Liver (tissue), 9 donors: Measurements from ENCODE around the gene RELT. TPM values are rescaled to one million over a fixed set of nuclear protein-coding genes. Genes with fewer than 3 reads are reported as not detected.

ENCODE experiments used
- DNase-seq: peaks from one replicate; pipeline ENCODE4 v3.0.0-alpha.2; 2017; ENCODE audit warnings: low spot score
- H3K27ac ChIP-seq, 2 donors: one replicate each; pipeline ENCODE4 v1.7.0; 2013; ENCODE audit warnings: inconsistent platforms in 2 of 2, low read length in 2 of 2, control low read depth in 1 of 2, low read depth in 1 of 2, mild to moderate bottlenecking in 1 of 2
- H3K27me3 ChIP-seq, 4 donors: one replicate each; pipeline versions ENCODE4 v1.6.1 to v1.7.0; 2013; ENCODE audit warnings: low read length in 3 of 4, inconsistent platforms in 1 of 4, mild to moderate bottlenecking in 1 of 4, moderate library complexity in 1 of 4; ENCODE audit not compliant: control insufficient read depth in 4 of 4, insufficient read depth in 4 of 4
- H3K36me3 ChIP-seq, 4 donors: one replicate each; pipeline versions ENCODE4 v1.6.1 to v1.7.0; 2013; ENCODE audit warnings: low read length in 3 of 4, mild to moderate bottlenecking in 3 of 4, low read depth in 1 of 4, moderate library complexity in 1 of 4; ENCODE audit not compliant: control insufficient read depth in 4 of 4, insufficient read depth in 3 of 4
- H3K4me1 ChIP-seq, 4 donors: one replicate each; pipeline versions ENCODE4 v1.6.1 to v1.7.0; 2013; ENCODE audit warnings: low read length in 3 of 4, mild to moderate bottlenecking in 3 of 4, moderate library complexity in 1 of 4; ENCODE audit not compliant: control insufficient read depth in 4 of 4, insufficient read depth in 4 of 4
- H3K4me3 ChIP-seq, 3 donors: one replicate each; pipeline versions ENCODE4 v1.6.1 to v1.7.0; 2013; ENCODE audit warnings: low read length in 3 of 3, control low read depth in 1 of 3, low read depth in 1 of 3, mild to moderate bottlenecking in 1 of 3
- H3K9ac ChIP-seq, 2 donors: one replicate each; pipeline ENCODE4 v1.7.0; 2013; ENCODE audit warnings: low read length in 2 of 2, mild to moderate bottlenecking in 2 of 2, moderate library complexity in 2 of 2, control low read depth in 1 of 2, low read depth in 1 of 2
- H3K9me3 ChIP-seq, 4 donors: one replicate each; pipeline versions ENCODE4 v1.6.1 to v1.7.0; 2013; ENCODE audit warnings: low read length in 3 of 4; ENCODE audit not compliant: control insufficient read depth in 4 of 4
- ATF3 ChIP-seq: IDR thresholded peaks from 2 replicates; pipeline ENCODE4 v1.6.1; 2016; ENCODE audit warnings: antibody characterized with exemption
- CTCF ChIP-seq: fragments of 150-350 bp; IDR thresholded peaks from 2 replicates; pipeline ENCODE4 v1.5.1; 2017; ENCODE audit warnings: improper control_type of control experiment, low read depth, low read length; ENCODE audit not compliant: missing input control
- EGR1 ChIP-seq, 2 donors: IDR thresholded peaks; 2 replicates each; pipeline ENCODE4 v1.6.1; 2016 to 2018; ENCODE audit warnings: antibody characterized with exemption in 2 of 2, low read depth in 2 of 2
- FOXA1 ChIP-seq: IDR thresholded peaks from 2 replicates; pipeline ENCODE4 v1.6.1; 2016; ENCODE audit warnings: antibody characterized with exemption
- FOXA2 ChIP-seq: IDR thresholded peaks from 2 replicates; pipeline ENCODE4 v1.6.1; 2016; ENCODE audit warnings: antibody characterized with exemption
- GABPA ChIP-seq, 2 donors: IDR thresholded peaks in 1 of 2; conservative IDR thresholded peaks in 1 of 2; 2 replicates each; pipeline ENCODE4 v1.6.1; 2016; ENCODE audit warnings: antibody characterized with exemption in 2 of 2, mild to moderate bottlenecking in 1 of 2, moderate library complexity in 1 of 2
- HNF4A ChIP-seq, 2 donors: conservative IDR thresholded peaks; 2 replicates each; pipeline ENCODE4 v1.6.1; 2016; ENCODE audit warnings: antibody characterized with exemption in 2 of 2, mild to moderate bottlenecking in 2 of 2
- HNF4G ChIP-seq: IDR thresholded peaks from 2 replicates; pipeline ENCODE4 v1.6.1; 2016; ENCODE audit warnings: antibody characterized with exemption
- JUND ChIP-seq, 2 donors: IDR thresholded peaks; 2 replicates each; pipeline ENCODE4 v1.6.1; 2016; ENCODE audit warnings: antibody characterized with exemption in 2 of 2
- MAX ChIP-seq: IDR thresholded peaks from 2 replicates; pipeline ENCODE4 v1.6.1; 2016; ENCODE audit warnings: antibody characterized with exemption
- NR2F2 ChIP-seq: IDR thresholded peaks from 2 replicates; pipeline ENCODE4 v1.6.1; 2016; ENCODE audit warnings: antibody characterized with exemption
- RAD21 ChIP-seq, 2 donors: IDR thresholded peaks; 2 replicates each; pipeline ENCODE4 v1.6.1; 2016; ENCODE audit warnings: antibody characterized with exemption in 2 of 2, mild to moderate bottlenecking in 2 of 2
- REST ChIP-seq: IDR thresholded peaks from 2 replicates; pipeline ENCODE4 v1.6.1; 2016; ENCODE audit warnings: antibody characterized with exemption, mild to moderate bottlenecking
- RXRA ChIP-seq, 2 donors: IDR thresholded peaks; 2 replicates each; pipeline ENCODE4 v1.6.1; 2017 to 2018; ENCODE audit warnings: antibody characterized with exemption in 2 of 2, mild to moderate bottlenecking in 1 of 2
- SP1 ChIP-seq: IDR thresholded peaks from 2 replicates; pipeline ENCODE4 v1.6.1; 2018; ENCODE audit warnings: antibody characterized with exemption, mild to moderate bottlenecking
- TAF1 ChIP-seq: conservative IDR thresholded peaks from 2 replicates; pipeline ENCODE4 v1.6.1; 2016; ENCODE audit warnings: antibody characterized with exemption, mild to moderate bottlenecking
- YY1 ChIP-seq: IDR thresholded peaks from 2 replicates; pipeline ENCODE4 v1.6.1; 2016; ENCODE audit warnings: antibody characterized with exemption, mild to moderate bottlenecking
- ZBTB33 ChIP-seq: IDR thresholded peaks from 2 replicates; pipeline ENCODE4 v1.6.1; 2016; ENCODE audit warnings: antibody characterized with exemption
- WGBS: extraction: QIAGEN DNeasy Blood & Tissue Kit; methylation state at CpG from one replicate; pipeline ENCODE4 v1.1.7; 2013; 5-methylcytosine and 5-hydroxymethylcytosine counted together
- polyA plus RNA-seq, 2 donors: library from polyadenylated mRNA; stranded (reverse) in 1 of 2; unstranded in 1 of 2; fragments of 200-250 nt in 1 of 2; fragments of >200 nt in 1 of 2; fragmentation: Nextera tagmentation in 1 of 2; extraction: Ambion mirVana in 1 of 2; gene quantifications; one replicate each; pipeline versions ENCODE4 v1.2.1 to v1.2.3, GENCODE V29; 2013 to 2015
- total RNA-seq, 2 donors: library from RNA; depleted of rRNA; stranded (reverse); fragments of >200 nt; gene quantifications; one replicate each; pipeline ENCODE4 v1.2.3, GENCODE V29; 2014
- donor health status: healthy.
- donor health status: healthy.
- donor health status: healthy.
- donor health status: healthy.
- donor health status: healthy.

Gene RELT
- total and polyA plus RNA-seq, 4 donors: 0.21 to 8.0 (median 2.3) TPM

- no peak for DNase-seq
- no peaks in the 10 kb centered on the region for H3K36me3 ChIP-seq
- no peak overlapping the region for H3K4me3 ChIP-seq
- H3K9ac ChIP-seq: no peak overlapping the region
- no peak for TF ChIP-seq REST
- no peak overlapping the region for H3K27ac ChIP-seq
- H3K27me3 ChIP-seq: no peaks in the 10 kb centered on the region
- no peaks in the 10 kb centered on the region for H3K9me3 ChIP-seq
- 94% methylated on average over 4 of the region's 4 CpGs for WGBS
- H3K4me1 ChIP-seq: no peaks in the 10 kb centered on the region
Observed at GRCh38 chr11:73399636-73400035, 23.4 kb downstream of the RELT start.

- 94% methylated on average over 6 of the region's 6 CpGs for WGBS
- no peak for DNase-seq
- H3K27ac ChIP-seq: no peak overlapping the region
- peaks cover 0 to 2% (median under 1%) of the 10 kb centered on the region in 4 donors for H3K36me3 ChIP-seq
- H3K9me3 ChIP-seq: no peaks in the 10 kb centered on the region
- H3K4me3 ChIP-seq: no peak overlapping the region
- H3K4me1 ChIP-seq: no peaks in the 10 kb centered on the region
- H3K27me3 ChIP-seq: no peaks in the 10 kb centered on the region
- no peak overlapping the region for H3K9ac ChIP-seq
- TF ChIP-seq CTCF (no peak), EGR1 (IDR thresholded peaks at IDR 0.05; ENCODE audit: low read depth in 2 of 2) (no peak), GABPA (IDR thresholded peaks at IDR 0.05 in 1 of 2, conservative IDR thresholded peaks at IDR 0.05 in 1 of 2) (no peak), RAD21 (IDR thresholded peaks at IDR 0.05) (no peak), REST (no peak), FOXA1 (no peak), HNF4G (no peak), SP1 (no peak), ATF3 (no peak), JUND (IDR thresholded peaks at IDR 0.05) (no peak), FOXA2 (no peak), HNF4A (conservative IDR thresholded peaks at IDR 0.05) (no peak), NR2F2 (no peak), TAF1 (no peak), RXRA (IDR thresholded peaks at IDR 0.05) (no peak), ZBTB33 (no peak), MAX (no peak), YY1 (no peak)
Observed at GRCh38 chr11:73400293-73400692, 24.1 kb downstream of the RELT start.
